Body of pancreas (tissue), 4 donors: ENCODE results near the gene CRIP1. TPM values are rescaled to one million over a fixed set of nuclear protein-coding genes. Genes with fewer than 3 reads are reported as not detected.

Experiments
- ATAC-seq: fragments of 150-250 bp; one replicate; pipeline ENCODE4 v1.9.1; 2016
- DNase-seq, 4 donors: peaks; one replicate each; pipeline ENCODE4 v3.0.0-alpha.2; 2019
- H3K27ac ChIP-seq, 4 donors: fragments of 200-600 bp; sonication (generic); 1 replicate in 3 of 4; 2 replicates in 1 of 4; pipeline versions ENCODE4 v1.5.1 to v1.6.1; 2016 to 2019; ENCODE audit warnings: mild to moderate bottlenecking in 1 of 4, mixed read lengths in 1 of 4, moderate library complexity in 1 of 4
- H3K27me3 ChIP-seq, 2 donors: fragments of 200-600 bp; sonication (generic); one replicate each; pipeline ENCODE4 v1.6.0; 2016; ENCODE audit warnings: mild to moderate bottlenecking in 1 of 2
- H3K36me3 ChIP-seq, 2 donors: fragments of 200-600 bp; sonication (generic); replicated peaks in 1 of 2; 2 replicates each; pipeline ENCODE4 v1.5.1; 2016; ENCODE audit warnings: low read depth in 2 of 2; ENCODE audit not compliant: insufficient read depth in 1 of 2
- H3K4me1 ChIP-seq: fragments of 200-600 bp; sonication (generic); one replicate; pipeline ENCODE4 v1.6.0; 2016
- H3K4me3 ChIP-seq, 2 donors: fragments of 200-600 bp; sonication (generic); 1 replicate in 1 of 2; 2 replicates in 1 of 2; pipeline ENCODE4 v1.5.1; 2016 to 2019
- H3K9me3 ChIP-seq, 3 donors: fragments of 200-600 bp; sonication (generic); 1 replicate in 2 of 3; 2 replicates in 1 of 3; pipeline ENCODE4 v1.5.1; 2016
- CTCF ChIP-seq, 7 experiments: fragments of 450-650 bp in 4 of 7; fragments of 200-600 bp in 3 of 7; sonication (generic) in 3 of 7; IDR thresholded peaks; one replicate each; pipeline ENCODE4 v1.5.1; 2016 to 2019; ENCODE audit warnings: antibody characterized with exemption in 7 of 7
- POLR2A ChIP-seq, 3 donors: fragments of 450-650 bp; IDR thresholded peaks; one replicate each; pipeline ENCODE4 v1.6.1; 2016; ENCODE audit warnings: antibody characterized with exemption in 3 of 3, mild to moderate bottlenecking in 2 of 3
- whole genome bisulfite sequencing, 2 donors: methylation state at CpG; one replicate each; pipeline ENCODE4 v1.1.5; 2017; 5-methylcytosine and 5-hydroxymethylcytosine counted together
- intact Hi-C: fragments of 100-400 bp; cut with DNase I; formaldehyde crosslinking; loops from one replicate; pipeline ENCODE4 v1.15.1; 2023
- total RNA-seq, 2 donors: library from RNA; depleted of rRNA; stranded (reverse); fragments of >200 nt; gene quantifications; one replicate each; pipeline ENCODE4 v1.1.0, GENCODE V29; 2016

CRIP1 gene
- total RNA-seq, 2 donors from 2014 or later, result 2.6 to 5.4 TPM

GRCh38 chr14:105530285-105531087 is 43.8 kb downstream of the CRIP1 start:
- Histone ChIP-seq H3K4me1 (peaks cover 27% of the 10 kb centered on the region), H3K27ac (no peak overlapping the region), H3K9me3 (no peaks in the 10 kb centered on the region), H3K4me3 (no peak overlapping the region), H3K27me3 (no peaks in the 10 kb centered on the region), H3K36me3 (no peaks in the 10 kb centered on the region)
- ATAC-seq (no peak), DNase-seq (no peak)
- intact Hi-C loops, result no loop called here
- 89 to 92% methylated on average over 15 to 16 of the region's 19 CpGs for WGBS, 2 donors
- TF ChIP-seq POLR2A (IDR thresholded peaks at IDR 0.05) (no peak), CTCF (IDR thresholded peaks at IDR 0.05) (no peak)

GRCh38 chr14:105531088-105531893 is 44.6 kb downstream of the CRIP1 start:
- H3K27ac ChIP-seq, result no peak overlapping the region
- H3K36me3 ChIP-seq, result no peaks in the 10 kb centered on the region
- intact Hi-C loops, result no loop called here
- ATAC-seq, result no peak
- DNase-seq, result no peak
- WGBS, 2 donors, result 86 to 91% methylated on average over 13 to 14 of the region's 30 CpGs
- no peak overlapping the region for H3K4me3 ChIP-seq
- no peaks in the 10 kb centered on the region for H3K9me3 ChIP-seq
- no peaks in the 10 kb centered on the region for H3K27me3 ChIP-seq
- peaks cover 22% of the 10 kb centered on the region for H3K4me1 ChIP-seq
- TF ChIP-seq POLR2A (IDR thresholded peaks at IDR 0.05), result no peak

GRCh38 chr14:105531894-105532623 is 45.4 kb downstream of the CRIP1 start:
- DNase-seq, result no peak
- Histone ChIP-seq H3K36me3 (no peaks in the 10 kb centered on the region), H3K27ac (no peak overlapping the region), H3K27me3 (peaks cover 0 to under 1% of the 10 kb centered on the region in 2 donors), H3K4me3 (no peak overlapping the region), H3K9me3 (no peaks in the 10 kb centered on the region), H3K4me1 (peaks cover 18% of the 10 kb centered on the region)
- no peak for ATAC-seq
- 88% methylated on average over 19 of the region's 19 CpGs; no CpG with 5 or more reads in 1 of the 2 donors for whole genome bisulfite sequencing, 2 donors
- intact Hi-C loops, result no loop called here
- TF ChIP-seq POLR2A (IDR thresholded peaks at IDR 0.05) (no peak), CTCF (IDR thresholded peaks at IDR 0.05) (no peak)

- DNase-seq (no peak), ATAC-seq (no peak)
- Histone ChIP-seq H3K9me3 (no peaks in the 10 kb centered on the region), H3K4me3 (no peak overlapping the region), H3K36me3 (no peaks in the 10 kb centered on the region), H3K4me1 (peaks cover 11% of the 10 kb centered on the region), H3K27me3 (peaks cover 0 to 7% of the 10 kb centered on the region in 2 donors), H3K27ac (no peak overlapping the region)
- no peak for TF ChIP-seq POLR2A (IDR thresholded peaks at IDR 0.05)
- no peak for TF ChIP-seq CTCF (IDR thresholded peaks at IDR 0.05)
- intact Hi-C loops, result no loop called here
- WGBS, 2 donors, result 62 to 65% methylated on average over 7 to 10 of the region's 10 CpGs
These were observed 46.1 kb downstream of the CRIP1 start for GRCh38 chr14:105532735-105533141.

GRCh38 chr14:105533391-105533790 is 46.7 kb downstream of the CRIP1 start:
- H3K9me3 ChIP-seq, result no peaks in the 10 kb centered on the region
- no peak for DNase-seq
- TF ChIP-seq POLR2A (IDR thresholded peaks at IDR 0.05), result no peak
- TF ChIP-seq CTCF (IDR thresholded peaks at IDR 0.05), result no peak
- 63 to 82% methylated on average over 2 to 8 of the region's 9 CpGs for WGBS, 2 donors
- peaks cover 0 to 12% of the 10 kb centered on the region in 2 donors for H3K27me3 ChIP-seq
- intact Hi-C loops, result no loop called here
- peaks cover 10% of the 10 kb centered on the region for H3K4me1 ChIP-seq
- ATAC-seq, result no peak
- H3K4me3 ChIP-seq, result no peak overlapping the region
- no peak overlapping the region for H3K27ac ChIP-seq
- no peaks in the 10 kb centered on the region for H3K36me3 ChIP-seq
